Frontal cortex (tissue), 4 donors: Measurements from ENCODE around the gene CELF2. TPM values are rescaled to one million over a fixed set of nuclear protein-coding genes. Genes with fewer than 3 reads are reported as not detected.

Source experiments
- DNase-seq, 2 donors: peaks; one replicate each; pipeline ENCODE4 v3.0.0; 2012; ENCODE audit warnings: low spot score in 2 of 2
- FAIRE-seq: peaks from 2 replicates; lab custom pipeline; 2012; peaks lifted over from hg19 to GRCh38; lab: Jason Lieb, UNC
- total RNA-seq: library from RNA; depleted of rRNA; stranded (reverse); fragments of >200 nt; gene quantifications from one replicate; pipeline ENCODE4 v1.2.3, GENCODE V29; 2014
- donor health status: control.
- donor health status: control.
- donor health status: control.

Gene CELF2
- total RNA-seq, 1 donor from 2014 or later, result 129 TPM

DNA sequence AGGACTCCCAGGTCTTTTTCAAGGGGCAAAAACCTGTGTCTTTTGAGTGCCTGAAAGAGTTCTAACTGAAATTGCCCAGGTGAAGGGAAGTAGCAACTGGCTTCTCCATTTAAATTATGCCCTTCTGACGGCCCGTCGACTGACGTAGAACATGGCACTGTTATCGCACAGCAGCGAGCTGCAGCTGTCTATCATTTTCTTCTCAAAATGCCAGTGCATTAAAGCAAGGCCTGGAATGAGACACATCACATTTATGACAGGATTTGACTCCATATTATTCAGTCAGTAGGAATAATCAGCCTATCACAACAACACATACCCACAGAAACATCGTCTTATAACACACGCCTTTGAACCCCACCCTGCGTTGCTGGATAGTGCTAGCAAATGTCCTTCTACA is 69.7 kb downstream of the CELF2 start:
- DNase-seq, result no peak
- FAIRE-seq, result no peak

DNA sequence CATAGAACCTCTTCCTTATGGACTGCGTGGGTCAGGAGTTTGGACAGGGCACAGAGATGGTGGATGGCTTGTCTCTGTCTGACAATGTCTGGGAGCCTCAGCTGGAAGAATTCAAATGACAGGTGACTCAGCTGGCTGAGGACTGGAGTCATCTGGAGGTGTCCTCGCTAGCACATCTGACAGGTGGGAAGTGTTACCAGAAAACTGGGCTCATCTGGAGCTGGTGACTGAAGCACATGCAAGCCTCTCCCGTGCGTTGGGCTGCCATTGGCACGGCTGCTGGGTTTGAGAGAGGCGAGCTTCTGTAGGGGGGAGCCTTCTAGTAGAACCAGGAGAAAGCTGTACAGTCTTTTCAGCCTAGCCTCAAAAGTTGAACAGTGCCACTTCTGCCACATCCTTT is 71.0 kb downstream of the CELF2 start:
- FAIRE-seq (no peak), DNase-seq (no peak)

DNA sequence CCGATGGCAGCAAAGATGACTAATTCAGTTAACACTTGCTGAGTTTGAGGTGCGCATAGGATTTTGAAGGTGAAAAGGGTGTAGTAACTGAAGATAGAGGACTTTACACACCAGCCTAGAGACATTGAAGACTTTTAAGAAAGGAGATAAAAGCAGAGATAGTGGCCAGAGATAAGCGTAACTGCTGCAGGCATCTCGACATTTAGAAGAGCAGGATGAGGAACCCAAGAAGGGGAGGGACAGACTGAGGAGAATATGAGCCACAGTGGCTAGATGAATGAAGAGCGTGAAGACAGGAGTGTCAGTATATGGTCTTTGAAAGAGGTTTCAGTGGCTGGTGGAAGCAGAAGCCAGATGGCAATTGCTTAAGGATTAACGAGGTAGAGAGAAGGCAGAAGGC is 71.6 kb downstream of the CELF2 start:
- DNase-seq (no peak), FAIRE-seq (no peak)

DNA sequence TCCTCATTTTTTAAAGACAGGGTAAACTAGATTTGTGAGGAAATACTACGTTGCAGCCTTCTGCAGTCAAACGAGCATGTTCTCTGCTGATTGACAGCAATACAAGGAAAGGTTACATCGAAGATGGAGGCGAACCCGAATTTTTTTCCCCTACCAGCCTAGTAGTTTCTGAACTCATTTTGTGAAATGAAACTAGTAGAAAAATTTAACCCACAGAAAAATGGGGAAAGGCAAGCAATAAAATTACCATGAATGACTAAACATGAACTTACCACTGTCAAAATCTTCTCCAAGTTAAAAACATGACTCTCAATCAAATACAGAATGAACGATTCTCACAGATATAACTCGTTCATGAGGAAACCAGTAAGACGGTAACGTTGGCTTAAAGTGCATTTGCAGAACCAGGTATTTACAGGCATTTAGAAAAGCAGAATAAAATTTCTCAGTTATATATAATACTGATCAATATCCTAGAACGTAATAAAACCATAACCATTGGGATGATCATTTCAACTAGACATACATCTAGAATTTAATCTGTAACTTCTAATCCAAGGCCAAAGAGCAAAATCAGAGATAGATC is 73.9 kb downstream of the CELF2 start:
- FAIRE-seq, result no peak
- no peak for DNase-seq

DNA sequence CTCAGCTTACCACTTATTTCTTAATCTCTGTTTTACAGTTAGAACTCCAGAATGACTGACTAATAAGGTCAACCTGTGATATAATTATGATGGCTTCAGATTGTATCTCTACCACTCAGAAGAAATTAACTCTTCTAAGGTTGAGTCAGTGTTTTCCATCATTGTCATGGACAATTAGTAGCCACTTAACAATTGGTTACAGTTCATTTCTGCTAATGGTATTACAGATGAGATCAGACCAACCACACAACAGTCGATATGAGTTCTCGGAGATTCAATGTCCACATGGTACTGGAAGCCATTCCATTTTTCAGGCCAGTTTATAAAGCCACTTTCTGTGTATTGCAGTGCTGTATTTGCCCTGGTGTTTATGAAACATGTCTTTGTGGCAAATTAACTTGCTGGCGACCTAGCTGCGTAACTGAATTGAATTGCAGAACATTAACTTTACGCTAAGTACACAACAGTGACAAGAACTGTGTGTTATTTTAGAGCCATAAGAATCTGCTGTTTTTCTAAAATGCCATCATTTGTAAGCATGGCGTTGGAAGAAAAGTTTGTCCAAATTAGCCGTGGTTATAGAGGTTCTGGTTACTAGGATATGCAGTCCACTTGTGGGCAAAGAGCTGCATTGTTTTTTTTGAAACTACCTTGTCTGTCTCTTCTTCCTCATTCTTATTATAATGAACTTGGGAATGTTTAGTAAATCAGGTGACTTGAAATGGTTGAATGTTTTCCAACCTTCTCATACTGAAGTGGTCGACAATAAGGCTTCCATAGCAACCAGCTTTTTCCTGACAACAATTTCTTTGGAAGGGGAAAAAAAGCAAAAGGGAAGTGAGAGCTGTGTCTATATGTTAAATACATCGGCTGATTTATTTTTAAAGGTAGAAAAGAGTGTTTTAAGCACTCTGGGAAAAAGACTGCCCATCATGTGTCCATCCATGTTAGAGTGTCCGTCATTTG is 76.4 kb downstream of the CELF2 start:
- DNase-seq (no peak), FAIRE-seq (no peak)

DNA sequence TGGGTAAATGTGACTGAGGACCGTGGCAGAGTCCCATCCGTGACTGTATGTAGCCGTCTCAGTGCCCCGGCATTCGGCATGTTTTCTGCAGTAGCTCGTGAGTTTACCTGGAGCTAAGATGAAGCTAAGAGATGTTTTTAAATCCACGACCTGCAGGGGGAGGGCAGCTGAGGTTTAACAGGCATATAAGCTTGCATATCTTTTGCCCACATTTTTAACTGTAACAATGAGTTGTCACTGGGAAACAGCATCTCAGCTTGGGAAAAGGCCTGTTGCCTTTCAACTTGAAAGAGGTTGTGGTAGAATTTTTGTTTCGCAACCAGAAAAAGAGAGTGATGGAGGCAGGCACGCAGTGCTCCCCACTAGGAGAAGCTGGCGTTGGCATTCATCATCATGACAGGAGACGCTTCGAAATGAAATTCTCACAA is 77.7 kb downstream of the CELF2 start:
- FAIRE-seq (no peak), DNase-seq (no peak)

DNA sequence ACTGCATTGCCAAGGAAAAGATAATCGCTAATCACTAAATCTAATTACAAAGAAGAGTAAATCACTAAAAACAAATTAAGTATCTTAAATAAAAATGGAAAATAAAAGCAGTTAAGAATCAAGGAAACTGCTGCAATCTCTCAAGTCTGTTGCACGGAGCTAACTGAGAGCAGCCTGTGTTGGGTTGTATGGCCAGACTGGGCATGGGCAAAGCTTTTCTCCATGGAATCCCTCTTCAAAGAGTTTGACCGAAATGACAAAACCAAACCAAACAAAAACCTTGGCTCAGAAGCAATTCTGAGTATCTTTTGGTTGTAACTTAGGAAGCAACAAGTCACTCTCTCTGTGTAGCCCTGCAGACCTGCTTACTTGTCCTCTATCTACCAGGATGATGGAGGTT is 78.8 kb downstream of the CELF2 start:
- FAIRE-seq, result no peak

DNA sequence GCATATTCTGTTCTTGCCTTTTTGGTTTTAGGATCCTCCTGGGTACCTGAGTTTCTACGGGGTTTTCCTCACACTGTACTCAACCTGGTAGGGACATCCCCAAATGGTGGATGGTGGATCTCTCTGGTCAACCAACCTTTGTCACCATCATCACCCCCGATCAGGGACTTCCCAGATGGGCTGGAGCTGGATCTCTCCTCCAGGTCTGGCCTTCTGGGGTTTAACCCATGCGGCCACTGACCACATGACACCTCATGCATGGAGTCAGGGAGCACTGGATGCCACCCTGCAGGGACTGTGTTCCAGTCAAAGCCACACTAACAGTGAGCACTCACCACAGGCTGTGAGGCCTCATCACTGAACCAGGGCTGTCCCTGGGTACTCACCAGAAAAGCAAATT is 80.0 kb downstream of the CELF2 start:
- FAIRE-seq (no peak), DNase-seq (no peak)

More for the DNA sequence above, 78.8 kb downstream of the CELF2 start:
- DNase-seq, result no peak

DNA sequence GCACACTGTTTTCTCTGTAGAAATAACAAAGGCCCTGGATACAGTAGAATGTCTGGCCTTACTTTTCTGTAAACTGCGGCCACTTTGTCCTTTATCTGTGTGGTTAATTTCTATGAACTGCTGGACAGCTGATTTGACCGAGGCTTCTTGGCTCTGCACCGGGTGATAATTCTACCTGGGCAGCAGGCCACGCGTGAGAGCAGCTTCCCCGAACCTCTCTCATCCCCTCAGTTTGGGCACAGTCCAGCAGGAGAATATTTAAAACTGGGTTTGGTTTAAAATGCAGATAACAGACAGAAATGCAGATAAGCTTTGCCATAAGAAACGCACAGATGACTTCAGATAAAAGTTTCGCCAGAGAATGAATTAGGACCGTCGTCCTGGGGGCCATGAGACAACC is 81.0 kb downstream of the CELF2 start:
- FAIRE-seq (no peak), DNase-seq (no peak)

DNA sequence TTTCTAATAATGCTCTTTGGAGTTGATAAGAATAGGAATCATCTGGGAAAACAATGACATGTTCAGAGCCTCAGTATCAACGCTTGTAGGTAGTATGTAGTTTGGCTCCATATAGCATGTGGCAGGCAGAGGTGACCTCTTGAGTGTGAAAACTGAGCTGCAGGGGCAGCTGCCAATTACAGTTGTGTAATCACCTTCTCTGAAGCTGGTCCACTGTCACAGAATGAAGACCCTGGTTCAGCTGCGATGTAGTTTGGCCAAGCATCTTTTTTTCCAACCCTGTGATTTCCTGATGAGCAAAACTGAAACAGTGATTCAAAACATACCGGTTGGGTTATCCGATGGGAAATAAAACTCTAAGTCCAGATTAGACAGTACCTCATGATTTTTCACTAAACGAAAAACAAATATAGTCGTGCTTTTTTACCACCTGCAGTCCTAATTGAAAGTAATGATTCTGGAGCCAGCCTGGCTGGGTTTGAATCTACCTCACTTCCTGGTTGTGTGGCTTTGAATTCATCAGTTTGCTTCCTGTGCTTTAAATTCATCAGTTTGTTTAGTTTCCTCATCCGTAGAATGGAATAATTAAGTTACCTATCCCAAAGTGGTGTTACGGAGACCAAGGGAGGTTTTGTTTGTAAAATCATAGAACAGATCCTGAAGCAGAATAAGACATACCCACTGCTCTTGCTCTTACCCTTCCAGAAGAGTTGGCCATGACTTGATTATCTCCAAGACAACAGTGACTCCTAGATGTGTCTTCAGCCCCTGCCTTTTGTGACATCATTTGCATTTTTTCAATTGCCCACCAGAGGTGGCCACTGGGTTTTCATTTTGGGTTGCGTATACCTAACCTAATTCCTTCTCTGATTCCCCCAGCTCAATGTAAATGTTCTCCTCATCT is 87.4 kb downstream of the CELF2 start:
- FAIRE-seq, result no peak
- DNase-seq, result no peak

DNA sequence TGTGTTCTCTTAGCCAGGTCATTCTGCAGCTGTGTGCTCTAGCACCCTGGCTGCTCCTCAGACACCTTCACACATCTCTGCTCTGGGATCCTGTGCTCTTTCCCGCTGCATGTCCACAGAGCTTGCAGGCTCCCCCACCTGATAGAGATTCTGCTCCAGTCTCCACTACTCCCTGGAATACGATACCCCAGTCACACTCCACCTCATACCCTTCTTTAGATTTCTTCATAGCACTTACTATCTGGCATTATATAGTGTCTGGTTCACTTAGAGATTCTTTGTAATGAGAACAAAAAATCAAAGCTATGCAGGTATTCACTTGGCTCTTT is 88.0 kb downstream of the CELF2 start:
- DNase-seq (no peak), FAIRE-seq (no peak)

DNA sequence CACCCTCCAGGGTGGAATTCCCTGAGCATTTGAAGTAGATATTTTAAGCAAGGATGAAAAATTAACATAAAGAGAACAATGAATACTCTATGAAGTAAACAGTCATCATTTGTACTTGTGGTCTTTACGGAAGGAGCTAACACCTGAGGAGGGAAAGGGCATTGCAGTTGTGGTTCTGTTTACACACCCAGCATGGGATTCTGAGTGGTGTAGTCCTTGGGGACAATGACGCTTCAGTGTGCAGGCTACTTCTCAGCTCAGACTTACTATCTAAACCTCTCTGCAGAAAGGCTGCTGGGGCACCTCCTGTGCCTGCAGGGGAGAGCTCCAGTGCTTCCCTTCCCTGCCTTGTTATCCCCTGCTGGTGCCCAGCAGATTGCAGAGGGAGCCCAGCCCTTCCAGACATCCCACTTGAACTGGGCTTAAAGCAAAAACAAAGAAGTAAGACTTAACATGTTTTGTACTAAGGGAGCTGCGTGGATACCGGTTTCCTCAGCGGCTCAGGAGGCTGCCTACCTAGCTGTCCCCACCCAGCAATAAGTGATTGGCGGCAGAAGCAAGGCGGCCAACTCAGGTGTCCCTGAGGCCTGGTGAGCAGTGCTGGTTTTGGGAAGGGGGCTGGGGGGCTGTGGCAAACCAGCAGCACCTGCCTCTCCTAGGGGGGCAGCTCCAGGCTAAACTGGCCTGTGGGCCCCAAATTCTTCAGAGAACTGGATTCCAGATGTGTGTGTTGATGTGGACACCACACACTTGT is 89.1 kb downstream of the CELF2 start:
- DNase-seq, result no peak
- FAIRE-seq, result no peak

DNA sequence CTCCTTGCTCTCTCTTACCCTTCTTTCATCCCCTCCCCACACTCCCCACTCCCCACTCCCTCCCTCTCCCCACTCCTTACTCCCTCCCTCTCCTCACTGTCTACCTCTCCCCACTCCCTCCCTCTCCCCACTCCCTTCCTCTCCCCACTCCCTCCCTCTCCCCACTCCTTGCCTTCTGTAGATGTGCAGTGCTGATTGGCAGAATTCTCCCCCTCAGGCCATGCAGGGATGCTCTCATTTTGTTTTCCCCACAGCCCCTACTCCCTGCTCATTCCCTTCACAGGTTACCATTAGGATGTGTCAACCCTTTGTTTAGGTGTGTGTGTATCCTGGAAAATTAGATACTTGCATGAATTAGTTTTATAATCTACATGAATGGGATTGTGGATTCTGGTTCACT is 90.3 kb downstream of the CELF2 start:
- DNase-seq (no peak), FAIRE-seq (no peak)

DNA sequence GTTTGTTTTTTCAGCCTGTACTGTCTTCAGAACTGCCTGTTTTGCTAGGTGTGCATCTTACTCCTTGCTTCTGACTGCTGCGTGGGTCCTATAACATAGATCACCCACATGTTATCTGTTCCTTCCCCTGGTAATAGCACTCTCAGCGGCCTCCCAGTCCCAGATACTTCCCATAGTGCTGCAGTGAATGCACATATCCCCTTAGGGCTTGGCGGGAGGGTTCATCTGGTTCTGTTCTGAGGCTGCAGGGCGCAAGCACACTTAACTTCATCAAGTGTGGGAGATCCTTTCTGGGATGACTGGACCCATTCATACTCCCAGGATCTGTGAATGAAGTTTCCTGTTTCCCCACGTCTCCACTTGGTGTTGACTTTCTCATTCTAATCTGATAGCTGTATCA is 90.7 kb downstream of the CELF2 start:
- no peak for FAIRE-seq
- no peak for DNase-seq

DNA sequence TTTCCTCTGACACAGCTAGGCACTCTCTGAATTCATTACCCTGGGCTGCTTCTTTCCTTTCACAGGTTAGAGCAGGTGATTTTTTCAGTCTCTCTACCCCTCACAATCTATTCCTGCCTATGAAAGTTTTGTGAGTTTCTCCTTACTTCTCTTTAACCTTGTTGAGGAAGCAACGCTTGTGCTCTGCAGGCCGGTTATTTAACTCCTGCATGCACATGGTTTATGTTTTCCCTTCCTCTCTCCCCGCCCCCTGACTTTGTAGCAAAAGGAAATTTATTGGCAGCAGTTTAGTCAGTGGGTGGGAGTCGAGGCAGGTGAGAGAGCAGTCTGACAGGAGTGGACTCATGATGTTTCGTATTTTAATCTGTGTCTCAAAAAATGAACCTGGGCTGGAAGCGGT is 91.9 kb downstream of the CELF2 start:
- DNase-seq (no peak), FAIRE-seq (no peak)

DNA sequence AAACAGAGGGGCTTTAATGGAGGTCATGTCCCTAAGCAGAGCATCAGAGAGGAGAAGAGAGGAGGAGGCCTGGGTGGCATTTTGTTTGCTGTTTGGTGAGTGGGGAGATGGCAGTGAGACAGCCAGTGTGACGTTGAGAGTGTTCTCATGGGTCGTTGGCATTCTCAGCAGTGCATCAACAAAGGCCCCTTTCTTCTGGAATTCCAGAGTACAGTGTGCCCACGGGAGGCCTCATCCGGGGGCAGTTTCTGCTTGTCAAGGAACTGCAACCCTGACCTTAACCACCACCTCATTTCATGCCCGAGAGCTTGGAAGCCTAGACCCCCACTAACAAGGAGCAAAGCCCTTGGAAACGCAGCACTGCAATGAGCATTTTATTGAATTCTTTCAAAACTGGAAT is 92.9 kb downstream of the CELF2 start:
- FAIRE-seq, result no peak
- peak in 1 of 2 donors; percentile 20 for DNase-seq

DNA sequence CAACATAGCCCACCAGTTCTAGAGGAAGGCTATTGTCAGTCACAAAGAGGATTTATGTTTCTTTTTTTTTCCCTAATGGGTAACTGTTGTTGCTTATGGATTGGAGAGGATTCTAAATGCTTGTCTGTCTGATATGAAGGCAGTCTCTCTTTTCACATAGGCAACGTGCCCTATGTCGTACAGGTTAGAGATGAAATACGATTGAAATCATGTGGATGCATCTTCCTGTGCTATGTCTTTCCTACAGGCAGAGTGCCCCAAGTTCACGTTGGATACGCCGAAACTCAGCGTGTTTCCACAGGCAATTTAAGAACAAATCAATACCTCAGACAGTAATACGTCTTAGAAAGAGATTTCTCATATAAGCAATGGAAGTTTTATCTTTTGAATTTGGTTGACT is 93.8 kb downstream of the CELF2 start:
- DNase-seq (no peak), FAIRE-seq (no peak)

DNA sequence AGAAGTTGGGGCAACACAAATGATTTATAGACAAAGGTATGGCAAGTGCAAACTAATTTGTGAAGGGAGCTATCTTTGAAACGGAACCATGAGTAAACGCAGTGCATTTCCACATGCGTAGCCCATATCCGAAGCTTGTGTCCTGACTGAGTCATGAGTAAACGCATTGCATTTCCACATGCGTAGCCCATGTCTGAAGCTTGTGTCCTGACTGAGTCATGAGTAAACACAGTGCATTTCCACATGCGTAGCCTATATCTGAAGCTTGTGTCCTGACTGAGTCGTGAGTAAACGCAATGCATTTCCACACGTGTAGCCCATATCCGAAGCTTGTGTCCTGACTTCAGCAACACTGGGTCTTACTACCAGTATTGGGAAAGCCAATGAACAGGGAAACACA is 95.0 kb downstream of the CELF2 start:
- FAIRE-seq (no peak), DNase-seq (no peak)

DNA sequence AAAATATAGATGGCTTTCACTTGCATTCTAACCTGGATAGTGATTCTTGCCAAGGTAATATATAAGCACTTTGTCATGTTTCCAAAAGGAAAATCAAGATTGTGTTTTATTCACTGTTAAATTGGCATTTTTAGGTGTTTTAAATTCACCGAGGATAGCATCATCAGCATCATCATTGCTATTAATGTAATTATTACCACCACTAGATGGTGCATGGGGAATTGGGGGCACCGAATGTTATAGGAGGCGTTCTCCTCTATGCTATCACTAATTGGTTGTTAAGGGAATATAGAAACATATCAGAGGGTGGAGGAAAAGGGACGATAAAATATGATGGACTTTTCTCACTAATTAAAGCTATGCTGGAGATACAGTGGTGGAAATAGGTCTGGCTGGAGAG is 95.5 kb downstream of the CELF2 start:
- no peak for DNase-seq
- no peak for FAIRE-seq

DNA sequence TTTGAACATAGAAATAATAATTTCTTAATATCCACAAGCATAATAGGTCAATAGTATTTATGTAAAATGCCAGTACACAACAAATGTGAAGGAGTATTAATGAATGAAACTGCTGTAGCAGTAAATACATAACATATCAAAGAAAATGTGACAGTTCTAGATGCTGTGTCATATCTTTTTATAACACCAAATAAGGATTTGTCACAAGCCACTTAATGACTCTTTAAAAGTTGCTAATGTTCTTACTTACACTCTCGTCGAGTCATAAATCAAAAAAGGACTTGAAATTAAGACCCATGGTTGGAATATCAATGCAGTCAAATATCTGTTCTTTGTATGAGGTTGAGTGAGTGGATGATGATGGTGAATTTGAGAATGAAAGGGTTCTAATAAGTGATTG is 96.6 kb downstream of the CELF2 start:
- no peak for FAIRE-seq
- DNase-seq, result no peak
